Breast epithelium (tissue), 4 donors: Measurements from ENCODE around the gene MAP3K8. TPM values are rescaled to one million over a fixed set of nuclear protein-coding genes. Genes with fewer than 3 reads are reported as not detected.

Experiments
- DNase-seq, 2 donors: peaks; one replicate each; pipeline ENCODE4 v3.0.0-alpha.2; 2019; ENCODE audit warnings: low spot score in 2 of 2
- H3K27ac ChIP-seq, 2 donors: fragments of 200-600 bp; sonication (generic) in 1 of 2; one replicate each; pipeline ENCODE4 v1.5.1; 2016 to 2019; ENCODE audit warnings: mild to moderate bottlenecking in 1 of 2
- H3K27me3 ChIP-seq, 2 donors: fragments of 200-600 bp; sonication (generic) in 1 of 2; one replicate each; pipeline versions ENCODE4 v1.5.1 to v1.6.0; 2017 to 2019; ENCODE audit warnings: control low read depth in 1 of 2, mild to moderate bottlenecking in 1 of 2
- H3K36me3 ChIP-seq: fragments of 200-600 bp; one replicate; pipeline ENCODE4 v1.5.1; 2019
- H3K4me1 ChIP-seq, 2 donors: fragments of 200-600 bp; sonication (generic); one replicate each; pipeline ENCODE4 v1.5.1; 2016 to 2019; ENCODE audit warnings: control low read depth in 1 of 2
- H3K4me3 ChIP-seq, 3 donors: fragments of 200-600 bp; sonication (generic); 1 replicate in 2 of 3; 2 replicates in 1 of 3; pipeline ENCODE4 v1.5.1; 2016 to 2019; ENCODE audit warnings: mild to moderate bottlenecking in 3 of 3, moderate library complexity in 2 of 3
- H3K9me3 ChIP-seq, 2 donors: fragments of 200-600 bp; sonication (generic) in 1 of 2; one replicate each; pipeline ENCODE4 v1.5.1; 2016 to 2019; ENCODE audit warnings: control low read depth in 1 of 2
- CTCF ChIP-seq, 3 donors: fragments of 450-650 bp; IDR thresholded peaks; one replicate each; pipeline ENCODE4 v1.5.1; 2016 to 2017; ENCODE audit warnings: antibody characterized with exemption in 3 of 3, mild to moderate bottlenecking in 3 of 3, moderate library complexity in 3 of 3
- POLR2A ChIP-seq: fragments of 450-650 bp; IDR thresholded peaks from one replicate; pipeline ENCODE4 v1.6.1; 2016; ENCODE audit warnings: antibody characterized with exemption, mild to moderate bottlenecking, moderate library complexity
- POLR2AphosphoS5 ChIP-seq, 3 donors: sonication (generic); formaldehyde crosslinking; IDR thresholded peaks; one replicate each; pipeline ENCODE4 v1.6.1; 2017; ENCODE audit warnings: antibody characterized with exemption in 3 of 3
- intact Hi-C: fragments of 100-400 bp; cut with DNase I; formaldehyde crosslinking; loops from one replicate; pipeline ENCODE4 v1.15.1; 2023; ENCODE audit warnings: low total_unique reads
- total RNA-seq, 3 donors: library from RNA; depleted of rRNA; stranded (reverse); fragments of >200 nt; gene quantifications; one replicate each; pipeline ENCODE4 v1.1.0, GENCODE V29; 2016

Gene MAP3K8
- total RNA-seq, 3 donors from 2014 or later: 34.4 to 45.9 (median 40.2) TPM

- DNase-seq: no peak
- Histone ChIP-seq H3K27me3 (no peaks in the 10 kb centered on the region), H3K4me1 (peaks cover 0 to 10% of the 10 kb centered on the region in 2 donors), H3K36me3 (no peaks in the 10 kb centered on the region), H3K4me3 (peak overlapping the region; percentile 75 to 93 (median 90)), H3K9me3 (no peaks in the 10 kb centered on the region), H3K27ac (peak overlapping the region; percentile 62 to 100)
- no peak for TF ChIP-seq CTCF (IDR thresholded peaks at IDR 0.05)
- intact Hi-C loops: no loop called here
These were observed 3.3 kb downstream of the MAP3K8 start for GRCh38 chr10:30437031-30437841.

- H3K36me3 ChIP-seq: no peaks in the 10 kb centered on the region
- TF ChIP-seq CTCF (IDR thresholded peaks at IDR 0.05): no peak
- no peak for TF ChIP-seq POLR2AphosphoS5 (IDR thresholded peaks at IDR 0.05)
- no peak for TF ChIP-seq POLR2A
- H3K27me3 ChIP-seq: no peaks in the 10 kb centered on the region
- no peaks in the 10 kb centered on the region for H3K9me3 ChIP-seq
- peak overlapping the region; percentile 62 to 100 for H3K27ac ChIP-seq
- peaks cover 0 to 10% of the 10 kb centered on the region in 2 donors for H3K4me1 ChIP-seq
- peak overlapping the region; percentile 75 to 93 (median 90) for H3K4me3 ChIP-seq
- no peak for DNase-seq
- intact Hi-C loops: no loop called here
These were observed 4.3 kb downstream of the MAP3K8 start for GRCh38 chr10:30438021-30438850.

GRCh38 chr10:30439931-30440330 lies 5.9 kb downstream of the MAP3K8 start:
- DNase-seq: no peak
- Histone ChIP-seq H3K27ac (no peak overlapping the region), H3K4me1 (peaks cover 0 to 10% of the 10 kb centered on the region in 2 donors), H3K36me3 (no peaks in the 10 kb centered on the region), H3K4me3 (peak overlapping the region in 1 of 3 donors; percentile 24), H3K27me3 (no peaks in the 10 kb centered on the region), H3K9me3 (no peaks in the 10 kb centered on the region)
- intact Hi-C loops: no loop called here
- no peak for TF ChIP-seq POLR2A
- no peak for TF ChIP-seq POLR2AphosphoS5 (IDR thresholded peaks at IDR 0.05)
- no peak for TF ChIP-seq CTCF (IDR thresholded peaks at IDR 0.05)

GRCh38 chr10:30442019-30442606 lies 8.1 kb downstream of the MAP3K8 start:
- no peak for TF ChIP-seq POLR2A
- TF ChIP-seq POLR2AphosphoS5 (IDR thresholded peaks at IDR 0.05): no peak
- TF ChIP-seq CTCF (IDR thresholded peaks at IDR 0.05): no peak
- intact Hi-C loops: no loop called here
- H3K27me3 ChIP-seq: no peaks in the 10 kb centered on the region
- H3K4me1 ChIP-seq: peaks cover 0 to 4% of the 10 kb centered on the region in 2 donors
- DNase-seq: no peak
- no peaks in the 10 kb centered on the region for H3K9me3 ChIP-seq
- peak overlapping the region; percentile 5 to 8 for H3K27ac ChIP-seq
- no peaks in the 10 kb centered on the region for H3K36me3 ChIP-seq
- peak overlapping the region in 1 of 3 donors; percentile 31 for H3K4me3 ChIP-seq
